Panc1 (cell line): ENCODE data around the gene JDP2. TPM values are rescaled to one million over a fixed set of nuclear protein-coding genes. Genes with fewer than 3 reads are reported as not detected.

Experiments used
- ATAC-seq: fragments of 200-7000 bp; cut with Tn5 transposase; 2 replicates; pipeline ENCODE4 v1.9.1; 2020; ENCODE audit warnings: mild to moderate bottlenecking, moderate library complexity
- BruUV-seq: library from RNA; stranded (reverse); fragments of 400-500 nt; replicated peaks from 2 replicates; lab custom pipeline; 2021; lab: Mats Ljungman, UMichigan
- CTCF ChIA-PET: fragments of 300-600 bp; sonication (Branson Sonifier 250); formaldehyde crosslinking; loops from one replicate; lab custom pipeline; 2022; ENCODE audit warnings: antibody characterized with exemption; lab: Charles Lee
- POLR2A ChIA-PET: fragments of 300-600 bp; sonication (Branson Sonifier 250); formaldehyde crosslinking; loops from one replicate; lab custom pipeline; 2022; ENCODE audit warnings: antibody characterized with exemption; lab: Charles Lee
- DNase-seq: peaks from one replicate; pipeline ENCODE4 v3.0.0-alpha.2; 2010; ENCODE audit warnings: low read depth, low spot score
- H3K27ac ChIP-seq: 2 replicates; pipeline ENCODE4 v1.5.1; 2011; ENCODE audit warnings: mild to moderate bottlenecking, low read length, inconsistent platforms
- H3K27me3 ChIP-seq: fragments of 200-500 bp; sonication (Bioruptor generic); 2 replicates; pipeline ENCODE4 v1.6.0; 2014; ENCODE audit warnings: low read length, inconsistent platforms; ENCODE audit not compliant: control insufficient read depth, insufficient read depth
- H3K36me3 ChIP-seq: fragments of 200-500 bp; sonication (Bioruptor generic); 2 replicates; pipeline ENCODE4 v1.5.1; 2014; ENCODE audit warnings: inconsistent platforms, mild to moderate bottlenecking, low read length, moderate library complexity; ENCODE audit not compliant: control insufficient read depth, insufficient read depth
- H3K4me1 ChIP-seq: 2 replicates; pipeline ENCODE4 v1.5.1; 2011; ENCODE audit warnings: inconsistent platforms, mild to moderate bottlenecking, low read length, moderate library complexity; ENCODE audit not compliant: control insufficient read depth, insufficient read depth
- H3K4me3 ChIP-seq, 2 experiments: 2 replicates each; pipeline ENCODE4 v1.5.1; 2011 to 2012; ENCODE audit warnings: low read depth in 2 of 2, low read length in 2 of 2, mild to moderate bottlenecking in 2 of 2, inconsistent platforms in 1 of 2, moderate library complexity in 1 of 2
- H3K9me3 ChIP-seq: fragments of 200-500 bp; sonication (Bioruptor generic); 2 replicates; pipeline ENCODE4 v1.5.1; 2014; ENCODE audit warnings: low read depth, mild to moderate bottlenecking, inconsistent platforms, low read length, moderate library complexity; ENCODE audit not compliant: control insufficient read depth, insufficient read depth
- CTCF ChIP-seq: fragments of 450-650 bp; IDR thresholded peaks from 2 replicates; pipeline ENCODE4 v1.5.1; 2017; ENCODE audit warnings: mild to moderate bottlenecking
- POLR2AphosphoS5 ChIP-seq: IDR thresholded peaks from 2 replicates; pipeline ENCODE4 v1.6.1; 2012; ENCODE audit warnings: mild to moderate bottlenecking, low read depth, low read length, moderate library complexity
- REST ChIP-seq, 2 experiments: IDR thresholded peaks; 2 replicates each; pipeline ENCODE4 v1.6.1; 2011 to 2012; ENCODE audit warnings: low read depth in 2 of 2, control low read depth in 1 of 2, low read length in 1 of 2, mild to moderate bottlenecking in 1 of 2, moderate library complexity in 1 of 2; ENCODE audit not compliant: insufficient read depth in 1 of 2
- SIN3A ChIP-seq: IDR thresholded peaks from 2 replicates; pipeline ENCODE4 v1.6.1; 2012; ENCODE audit warnings: low read depth, mild to moderate bottlenecking, low read length, moderate library complexity, borderline replicate concordance; ENCODE audit not compliant: insufficient read depth
- TCF7L2 ChIP-seq: IDR thresholded peaks from 2 replicates; pipeline ENCODE4 v1.6.1; 2011; ENCODE audit warnings: mild to moderate bottlenecking, low read depth, low read length, inconsistent platforms
- in situ Hi-C: cut with HindIII; loops from 2 replicates; pipeline ENCODE4 v1.10.0; 2016; ENCODE audit warnings: low sequenced_read_pairs, low pct_unique_long_range_greater_than_20kb
- intact Hi-C: fragments of 100-400 bp; cut with micrococcal nuclease; formaldehyde crosslinking; loops from one replicate; pipeline ENCODE4 v1.10.0; 2022; ENCODE audit not compliant: unreplicated experiment
- total RNA-seq: library from RNA; stranded (reverse); gene quantifications from one replicate; pipeline ENCODE4 v1.2.1, GENCODE V29; 2021; ENCODE audit not compliant: unreplicated experiment

Gene JDP2
- total RNA-seq, 1 experiment from 2014 or later: 17.5 TPM

DNA sequence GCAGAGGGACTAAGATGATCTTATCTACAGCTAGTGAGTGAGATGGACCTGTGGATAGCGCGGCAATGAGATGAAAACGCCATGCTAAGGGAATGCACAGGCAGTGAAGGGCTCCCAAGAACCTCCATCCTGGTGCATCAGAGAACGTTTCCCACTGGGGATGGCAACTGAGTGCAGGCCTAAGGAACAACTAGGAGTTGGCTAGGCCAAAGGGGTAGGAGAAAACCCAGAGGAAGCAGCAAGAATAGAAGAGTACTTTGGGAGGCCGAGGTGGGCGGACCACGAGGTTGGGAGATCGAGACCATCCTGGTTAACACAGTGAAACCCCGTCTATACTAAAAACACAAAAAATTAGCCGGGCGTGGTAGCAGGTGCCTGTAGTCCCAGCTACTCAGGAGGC, 69.9 kb downstream of the JDP2 start:
- no TSS peak for BruUV-seq
- TF ChIP-seq REST (IDR thresholded peaks at IDR 0.05; ENCODE audit: insufficient read depth in 1 of 2, low read depth in 2 of 2, low read length in 1 of 2): no peak
- no peak for TF ChIP-seq TCF7L2
- TF ChIP-seq CTCF: no peak
- ATAC-seq (no peak), DNase-seq (no peak)
- Histone ChIP-seq H3K27ac (no peak overlapping the region), H3K9me3 (no peaks in the 10 kb centered on the region), H3K4me3 (no peak overlapping the region), H3K27me3 (no peaks in the 10 kb centered on the region), H3K36me3 (no peaks in the 10 kb centered on the region), H3K4me1 (no peaks in the 10 kb centered on the region)
- in situ Hi-C loops: no loop called here
- POLR2A ChIA-PET: interaction anchor here (0.8 kb wide), 1 partner anchor 64 kb away, joined by 3 read pairs; no protein-coding TSS in a partner anchor
- CTCF ChIA-PET: interaction anchor here (0.6 kb wide), 2 partner anchors 198 to 201 kb away, joined by 4 to 5 read pairs; no protein-coding TSS in a partner anchor
- intact Hi-C loops: no loop called here

DNA sequence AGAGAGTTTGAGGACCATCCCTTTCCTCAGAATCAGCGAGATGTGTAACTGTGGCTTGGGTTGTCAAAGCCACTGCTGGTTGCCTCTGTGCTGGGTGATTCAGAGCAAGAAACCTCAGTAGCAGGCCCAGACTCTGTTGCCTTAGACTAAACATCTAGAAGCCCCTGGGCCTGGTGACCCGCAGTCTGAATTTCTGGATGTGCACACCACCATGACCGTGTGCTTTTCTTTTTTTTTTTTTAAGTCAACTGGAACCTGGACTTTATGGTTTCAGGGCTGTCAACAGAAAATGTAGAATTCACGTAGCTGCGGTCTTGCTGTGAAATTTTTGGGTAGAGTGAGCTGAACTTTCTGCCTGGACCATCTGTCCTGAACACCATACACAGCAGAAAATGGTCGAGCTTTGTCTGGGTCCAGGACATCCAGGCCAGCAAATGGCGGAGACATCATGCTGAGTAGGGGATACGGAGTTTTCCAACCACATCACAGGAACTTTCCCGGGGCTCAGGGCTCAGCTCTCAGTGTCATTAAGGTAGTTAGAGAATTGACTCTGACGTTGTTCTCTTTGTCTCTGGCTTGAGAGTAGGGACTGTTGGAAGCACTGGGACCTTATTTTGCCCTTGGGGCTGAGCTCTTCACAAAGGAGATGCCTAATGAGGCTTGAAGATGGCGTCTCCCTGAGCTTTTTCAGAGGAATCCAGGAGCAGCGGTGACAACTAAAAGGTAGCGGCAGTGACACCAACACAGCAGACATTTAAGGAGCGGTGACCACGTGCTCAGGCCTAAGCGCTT, 71.5 kb downstream of the JDP2 start:
- ATAC-seq: no peak
- no peak overlapping the region for H3K4me3 ChIP-seq
- TF ChIP-seq REST (IDR thresholded peaks at IDR 0.05; ENCODE audit: insufficient read depth in 1 of 2, low read depth in 2 of 2, low read length in 1 of 2) (no peak), POLR2AphosphoS5 (no peak), CTCF (no peak), TCF7L2 (no peak), SIN3A (no peak)
- H3K4me1 ChIP-seq: no peaks in the 10 kb centered on the region
- in situ Hi-C loops (no loop called here), intact Hi-C loops (no loop called here)
- no peaks in the 10 kb centered on the region for H3K9me3 ChIP-seq
- H3K27ac ChIP-seq: no peak overlapping the region
- no peaks in the 10 kb centered on the region for H3K36me3 ChIP-seq
- no TSS peak for BruUV-seq
- no peaks in the 10 kb centered on the region for H3K27me3 ChIP-seq
- no peak for DNase-seq
- ChIA-PET POLR2A (interaction anchor here (0.6 kb wide), 1 partner anchor 10 kb away, joined by 3 read pairs; no protein-coding TSS in a partner anchor), CTCF (interaction anchor here (1.7 kb wide), 1 partner anchor 11 kb away, joined by 3 read pairs; no protein-coding TSS in a partner anchor)
